Keratinocyte (primary cell): ENCODE results near the gene SMG6. TPM values are rescaled to one million over a fixed set of nuclear protein-coding genes. Genes with fewer than 3 reads are reported as not detected.

Experiments used
- DNase-seq: peaks from one replicate; pipeline ENCODE4 v3.0.0-alpha.2; 2011; ENCODE audit warnings: low read depth, missing footprints, low spot score
- FAIRE-seq: peaks from 2 replicates; lab custom pipeline; 2011; peaks lifted over from hg19 to GRCh38; lab: Jason Lieb, UNC
- H2AFZ ChIP-seq: 2 replicates; pipeline ENCODE4 v1.6.0; 2012; ENCODE audit warnings: low read length, control low read depth, inconsistent platforms; ENCODE audit not compliant: control insufficient read depth
- H3K27ac ChIP-seq: 2 replicates; pipeline ENCODE4 v1.5.1; 2011; ENCODE audit warnings: low read length; ENCODE audit not compliant: control insufficient read depth, insufficient read depth
- H3K27me3 ChIP-seq: 3 replicates; pipeline ENCODE4 v1.6.0; 2011; ENCODE audit warnings: low read length; ENCODE audit not compliant: control insufficient read depth, insufficient read depth; ENCODE audit errors: extremely low read depth
- H3K36me3 ChIP-seq, 2 experiments: 2 replicates in 1 of 2; 3 replicates in 1 of 2; pipeline ENCODE4 v1.5.1; 2011; ENCODE audit warnings: low read length in 2 of 2, mild to moderate bottlenecking in 1 of 2; ENCODE audit not compliant: control insufficient read depth in 2 of 2, insufficient read depth in 2 of 2; ENCODE audit errors: extremely low read depth in 1 of 2
- H3K4me1 ChIP-seq: 3 replicates; pipeline ENCODE4 v1.5.1; 2011; ENCODE audit warnings: low read length; ENCODE audit not compliant: control insufficient read depth, insufficient read depth; ENCODE audit errors: extremely low read depth
- H3K4me2 ChIP-seq: 3 replicates; pipeline ENCODE4 v1.6.0; 2011; ENCODE audit warnings: low read depth, low read length; ENCODE audit not compliant: control insufficient read depth, insufficient read depth; ENCODE audit errors: extremely low read depth
- H3K4me3 ChIP-seq, 3 experiments: fragments of 200-600 bp in 1 of 3; sonication (generic) in 1 of 3; 2 replicates in 2 of 3; 3 replicates in 1 of 3; pipeline ENCODE4 v1.5.1; 2011 to 2016; ENCODE audit warnings: low read length in 3 of 3, mild to moderate bottlenecking in 3 of 3, control low read depth in 2 of 3, inconsistent platforms in 1 of 3, low read depth in 1 of 3, mixed read lengths in 1 of 3, mixed run types in 1 of 3, moderate library complexity in 1 of 3; ENCODE audit not compliant: control insufficient read depth in 2 of 3, insufficient read depth in 2 of 3; ENCODE audit errors: extremely low read depth in 1 of 3
- H3K79me2 ChIP-seq: 2 replicates; pipeline ENCODE4 v1.6.0; 2012; ENCODE audit warnings: low read length; ENCODE audit not compliant: control insufficient read depth, insufficient read depth
- H3K9ac ChIP-seq: 3 replicates; pipeline ENCODE4 v1.6.0; 2011; ENCODE audit warnings: low read length; ENCODE audit not compliant: control insufficient read depth, insufficient read depth; ENCODE audit errors: extremely low read depth
- H3K9me1 ChIP-seq: 3 replicates; pipeline ENCODE4 v1.6.0; 2011; ENCODE audit warnings: low read length; ENCODE audit not compliant: control insufficient read depth, insufficient read depth; ENCODE audit errors: extremely low read depth
- H3K9me3 ChIP-seq: 2 replicates; pipeline ENCODE4 v1.5.1; 2012; ENCODE audit warnings: low read depth, low read length; ENCODE audit not compliant: control insufficient read depth
- H4K20me1 ChIP-seq: 3 replicates; pipeline ENCODE4 v1.6.0; 2011; ENCODE audit warnings: low read length; ENCODE audit not compliant: control insufficient read depth, insufficient read depth; ENCODE audit errors: extremely low read depth
- EZH2 ChIP-seq: IDR thresholded peaks from one replicate; pipeline ENCODE4 v1.6.1; 2012; ENCODE audit warnings: inconsistent platforms, mild to moderate bottlenecking, low read length, moderate library complexity
- dilution Hi-C: fragments of 300-500 bp; cut with MboI; formaldehyde crosslinking; loops from one replicate; pipeline ENCODE4 v1.7.0; 2020; ENCODE audit warnings: low sequenced_read_pairs; ENCODE audit not compliant: extremely low pct_ligation_motif_present
- polyA plus RNA-seq, 5 experiments: library from polyadenylated mRNA; depleted of rRNA in 3 of 5; stranded (reverse) in 3 of 5; stranded (forward) in 1 of 5; unstranded in 1 of 5; fragments of >200 nt; gene quantifications; 1 replicate in 1 of 5; 2 replicates in 3 of 5; 3 replicates in 1 of 5; pipeline versions ENCODE4 v1.2.1 to v1.2.3, GENCODE V29; 2011 to 2012; ENCODE audit warnings: missing spikeins in 2 of 5, low read depth in 1 of 5, low replicate concordance in 1 of 5
- TF ChIP-seq, protein P1 (sequence below), 3 experiments: IDR thresholded peaks in 1 of 3; conservative IDR thresholded peaks in 1 of 3; optimal IDR thresholded peaks in 1 of 3; 2 replicates in 2 of 3; 3 replicates in 1 of 3; pipeline versions ENCODE3 to v1.5.1; 2011; ENCODE audit warnings: low read length in 3 of 3, mild to moderate bottlenecking in 3 of 3, moderate library complexity in 2 of 3, control low read depth in 1 of 3, inconsistent platforms in 1 of 3; ENCODE audit not compliant: insufficient read depth in 2 of 3; ENCODE audit errors: extremely low read depth in 1 of 3

The SMG6 gene
- polyA plus RNA-seq, 1 donor (not counting 4 experiments of a cell fraction or from before 2014, with no cell fraction given): 3.6 TPM

DNA sequence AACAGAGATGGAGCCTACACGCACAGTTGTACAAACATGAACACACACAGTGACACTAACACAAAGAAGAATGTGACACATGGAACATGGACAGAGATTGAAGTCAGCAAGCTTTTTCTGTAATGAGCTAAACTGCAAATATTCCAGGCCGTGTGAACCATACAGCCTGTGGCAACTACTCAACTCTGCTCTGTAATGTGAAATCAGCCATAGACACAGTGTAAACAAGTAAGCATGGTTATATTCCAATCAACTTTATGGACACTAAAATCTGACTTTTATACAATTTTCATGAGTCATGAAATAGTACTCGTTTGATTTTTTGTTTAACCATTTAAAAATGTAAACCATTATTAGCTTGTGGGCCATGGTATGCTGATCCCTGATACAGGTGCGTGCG, 120.2 kb downstream of the SMG6 start:
- Histone ChIP-seq H3K36me3 (peaks cover 2 to 20% of the 10 kb centered on the region in 2 experiments), H3K79me2 (no peaks in the 10 kb centered on the region), H3K27me3 (no peaks in the 10 kb centered on the region), H3K9ac (no peak overlapping the region), H3K4me1 (no peaks in the 10 kb centered on the region), H3K9me1 (no peaks in the 10 kb centered on the region), H3K4me3 (no peak overlapping the region), H3K27ac (no peak overlapping the region), H4K20me1 (no peaks in the 10 kb centered on the region), H3K9me3 (no peaks in the 10 kb centered on the region), H2AFZ (no peak overlapping the region), H3K4me2 (no peak overlapping the region)
- no peak for DNase-seq
- dilution Hi-C loops: no loop called here
- no peak for TF ChIP-seq EZH2
- TF ChIP-seq, protein P1, sequence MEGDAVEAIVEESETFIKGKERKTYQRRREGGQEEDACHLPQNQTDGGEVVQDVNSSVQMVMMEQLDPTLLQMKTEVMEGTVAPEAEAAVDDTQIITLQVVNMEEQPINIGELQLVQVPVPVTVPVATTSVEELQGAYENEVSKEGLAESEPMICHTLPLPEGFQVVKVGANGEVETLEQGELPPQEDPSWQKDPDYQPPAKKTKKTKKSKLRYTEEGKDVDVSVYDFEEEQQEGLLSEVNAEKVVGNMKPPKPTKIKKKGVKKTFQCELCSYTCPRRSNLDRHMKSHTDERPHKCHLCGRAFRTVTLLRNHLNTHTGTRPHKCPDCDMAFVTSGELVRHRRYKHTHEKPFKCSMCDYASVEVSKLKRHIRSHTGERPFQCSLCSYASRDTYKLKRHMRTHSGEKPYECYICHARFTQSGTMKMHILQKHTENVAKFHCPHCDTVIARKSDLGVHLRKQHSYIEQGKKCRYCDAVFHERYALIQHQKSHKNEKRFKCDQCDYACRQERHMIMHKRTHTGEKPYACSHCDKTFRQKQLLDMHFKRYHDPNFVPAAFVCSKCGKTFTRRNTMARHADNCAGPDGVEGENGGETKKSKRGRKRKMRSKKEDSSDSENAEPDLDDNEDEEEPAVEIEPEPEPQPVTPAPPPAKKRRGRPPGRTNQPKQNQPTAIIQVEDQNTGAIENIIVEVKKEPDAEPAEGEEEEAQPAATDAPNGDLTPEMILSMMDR (optimal IDR thresholded peaks at IDR 0.05 in 1 of 3, IDR thresholded peaks at IDR 0.05 in 1 of 3, conservative IDR thresholded peaks at IDR 0.05 in 1 of 3; ENCODE audit: extremely low read depth in 1 of 3, insufficient read depth in 2 of 3, low read length in 3 of 3): no peak
- FAIRE-seq: no peak

DNA sequence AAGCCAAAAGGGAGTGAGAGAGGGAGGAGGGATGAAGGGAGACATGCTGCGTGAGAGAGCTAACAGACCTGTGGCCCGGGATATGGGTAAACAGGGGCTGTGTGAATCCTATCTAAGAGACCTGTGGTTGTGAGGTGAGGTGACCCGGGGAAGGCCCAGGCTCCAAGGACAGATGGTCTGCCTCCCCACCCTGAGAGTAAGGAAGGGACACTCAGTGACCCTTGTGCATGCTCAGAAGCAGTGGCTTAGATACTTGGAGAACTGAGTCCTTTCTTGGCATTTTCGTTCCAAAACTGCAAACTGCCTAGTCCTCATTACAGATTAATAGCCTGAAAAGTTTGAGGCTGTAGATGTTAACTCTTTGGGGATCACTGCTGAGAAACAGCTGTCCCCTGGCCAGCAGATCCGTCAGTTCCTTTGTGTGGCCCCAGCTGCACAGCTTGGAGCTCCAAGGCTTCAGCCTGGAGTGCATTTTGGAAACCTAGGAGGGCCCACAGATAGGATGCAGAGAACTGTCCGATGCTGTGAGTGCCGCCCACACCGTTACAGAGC, 121.6 kb downstream of the SMG6 start:
- no peak overlapping the region for H3K27ac ChIP-seq
- no peak overlapping the region for H3K9ac ChIP-seq
- H3K9me1 ChIP-seq: no peaks in the 10 kb centered on the region
- H2AFZ ChIP-seq: no peak overlapping the region
- peaks cover 1 to 16% of the 10 kb centered on the region in 2 experiments for H3K36me3 ChIP-seq
- H3K4me3 ChIP-seq: no peak overlapping the region
- dilution Hi-C loops: no loop called here
- TF ChIP-seq, protein P1 (optimal IDR thresholded peaks at IDR 0.05 in 1 of 3, IDR thresholded peaks at IDR 0.05 in 1 of 3, conservative IDR thresholded peaks at IDR 0.05 in 1 of 3; ENCODE audit: extremely low read depth in 1 of 3, insufficient read depth in 2 of 3, low read length in 3 of 3): no peak
- no peak for TF ChIP-seq EZH2
- DNase-seq: no peak
- no peaks in the 10 kb centered on the region for H3K79me2 ChIP-seq
- H4K20me1 ChIP-seq: no peaks in the 10 kb centered on the region
- no peaks in the 10 kb centered on the region for H3K27me3 ChIP-seq
- H3K4me1 ChIP-seq: peaks cover 13% of the 10 kb centered on the region
- no peaks in the 10 kb centered on the region for H3K9me3 ChIP-seq
- FAIRE-seq: no peak
- H3K4me2 ChIP-seq: no peak overlapping the region
